ENCODE data around the gene SETD5.

SETD5 gene

DNA sequence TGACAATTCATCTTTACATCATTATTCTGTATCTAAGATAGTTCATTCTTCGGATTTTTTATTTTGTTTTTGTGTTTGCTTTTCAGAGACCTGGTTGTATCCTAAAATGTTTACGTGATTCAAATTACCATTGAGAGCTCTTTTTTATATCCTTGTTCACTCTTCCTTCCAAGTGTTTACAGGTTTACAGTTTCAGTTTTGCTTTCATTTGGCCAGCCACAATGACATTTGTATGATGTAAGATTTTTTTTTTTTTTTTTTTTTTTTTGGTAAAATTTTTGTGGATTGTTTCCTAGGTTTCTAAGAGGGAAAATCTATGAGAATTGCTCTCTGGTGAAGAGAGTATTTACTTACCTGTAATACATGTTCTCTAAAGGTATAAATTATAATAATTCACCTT lies 55.0 kb downstream of the SETD5 start:
- no peaks in the 10 kb centered on the region for H3K9me3 Mint-ChIP-seq
- TF ChIP-seq, protein P1, sequence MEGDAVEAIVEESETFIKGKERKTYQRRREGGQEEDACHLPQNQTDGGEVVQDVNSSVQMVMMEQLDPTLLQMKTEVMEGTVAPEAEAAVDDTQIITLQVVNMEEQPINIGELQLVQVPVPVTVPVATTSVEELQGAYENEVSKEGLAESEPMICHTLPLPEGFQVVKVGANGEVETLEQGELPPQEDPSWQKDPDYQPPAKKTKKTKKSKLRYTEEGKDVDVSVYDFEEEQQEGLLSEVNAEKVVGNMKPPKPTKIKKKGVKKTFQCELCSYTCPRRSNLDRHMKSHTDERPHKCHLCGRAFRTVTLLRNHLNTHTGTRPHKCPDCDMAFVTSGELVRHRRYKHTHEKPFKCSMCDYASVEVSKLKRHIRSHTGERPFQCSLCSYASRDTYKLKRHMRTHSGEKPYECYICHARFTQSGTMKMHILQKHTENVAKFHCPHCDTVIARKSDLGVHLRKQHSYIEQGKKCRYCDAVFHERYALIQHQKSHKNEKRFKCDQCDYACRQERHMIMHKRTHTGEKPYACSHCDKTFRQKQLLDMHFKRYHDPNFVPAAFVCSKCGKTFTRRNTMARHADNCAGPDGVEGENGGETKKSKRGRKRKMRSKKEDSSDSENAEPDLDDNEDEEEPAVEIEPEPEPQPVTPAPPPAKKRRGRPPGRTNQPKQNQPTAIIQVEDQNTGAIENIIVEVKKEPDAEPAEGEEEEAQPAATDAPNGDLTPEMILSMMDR (IDR thresholded peaks at IDR 0.05; ENCODE audit: unreplicated experiment in 3 of 3), result no peak
- H3K4me3 Mint-ChIP-seq, result no peak overlapping the region

DNA sequence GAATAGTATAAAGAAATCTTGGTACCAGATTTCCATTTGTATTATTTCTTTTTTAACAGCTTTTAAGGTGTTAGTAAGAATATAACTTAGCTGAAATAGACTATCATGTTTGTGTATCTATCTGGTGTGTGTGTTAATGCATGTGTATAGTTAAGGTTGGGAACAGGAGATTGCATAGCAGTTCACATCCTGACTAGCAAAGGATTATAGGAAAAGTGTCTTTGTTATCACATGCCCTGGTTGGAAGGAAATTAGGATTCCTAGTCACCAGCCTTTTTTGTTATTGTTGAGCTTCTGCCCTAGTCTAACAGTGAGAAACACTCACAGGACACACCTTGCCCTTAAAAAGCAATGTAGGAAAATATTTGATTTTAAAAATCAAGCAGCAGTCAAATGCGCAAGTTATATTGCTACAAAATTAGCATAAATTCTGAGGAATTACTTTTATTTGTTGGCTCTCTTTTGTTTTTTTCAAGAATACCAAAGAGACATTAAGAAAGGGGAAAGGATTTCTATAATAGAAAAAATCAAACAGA lies 58.2 kb downstream of the SETD5 start:
- Mint-ChIP-seq H3K9me3 (no peaks in the 10 kb centered on the region), H3K27me3 (ENCODE audit: low read depth) (no peaks in the 10 kb centered on the region), H3K36me3 (ENCODE audit: low read depth) (peaks cover 59% of the 10 kb centered on the region), H3K4me3 (no peak overlapping the region), H3K27ac (no peak overlapping the region), H3K4me1 (no peaks in the 10 kb centered on the region)
- TF ChIP-seq, protein P1 (IDR thresholded peaks at IDR 0.05; ENCODE audit: unreplicated experiment in 3 of 3), result no peak

More for the DNA sequence above, 55.0 kb downstream of the SETD5 start:
- Mint-ChIP-seq H3K27me3 (ENCODE audit: low read depth) (no peaks in the 10 kb centered on the region), H3K27ac (no peak overlapping the region), H3K4me1 (no peaks in the 10 kb centered on the region), H3K36me3 (ENCODE audit: low read depth) (peaks cover 67% of the 10 kb centered on the region)

DNA sequence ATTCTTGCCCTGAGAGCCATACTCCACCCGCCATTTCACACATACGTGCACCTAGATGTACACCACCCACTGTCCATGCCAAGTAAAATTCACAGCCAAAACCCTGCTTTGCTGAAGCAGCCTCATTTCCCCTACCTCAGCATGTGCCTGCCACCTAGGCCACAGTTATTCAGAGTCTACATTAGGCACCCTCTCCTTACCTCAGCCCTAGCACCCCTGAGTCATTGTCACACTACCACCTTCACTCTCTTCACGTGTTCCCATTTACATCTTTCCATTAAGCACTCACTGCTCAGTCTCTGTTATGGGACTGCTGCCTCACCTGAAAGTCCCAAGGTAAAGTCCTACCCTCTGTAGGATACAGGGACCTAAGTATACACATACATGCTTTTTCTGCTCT lies 70.0 kb downstream of the SETD5 start:
- Mint-ChIP-seq H3K27ac (no peak overlapping the region), H3K4me3 (no peak overlapping the region), H3K36me3 (ENCODE audit: low read depth) (peaks cover 80% of the 10 kb centered on the region), H3K4me1 (no peaks in the 10 kb centered on the region), H3K9me3 (no peaks in the 10 kb centered on the region), H3K27me3 (ENCODE audit: low read depth) (no peaks in the 10 kb centered on the region)
- TF ChIP-seq, protein P1 (IDR thresholded peaks at IDR 0.05; ENCODE audit: unreplicated experiment in 3 of 3), result no peak

DNA sequence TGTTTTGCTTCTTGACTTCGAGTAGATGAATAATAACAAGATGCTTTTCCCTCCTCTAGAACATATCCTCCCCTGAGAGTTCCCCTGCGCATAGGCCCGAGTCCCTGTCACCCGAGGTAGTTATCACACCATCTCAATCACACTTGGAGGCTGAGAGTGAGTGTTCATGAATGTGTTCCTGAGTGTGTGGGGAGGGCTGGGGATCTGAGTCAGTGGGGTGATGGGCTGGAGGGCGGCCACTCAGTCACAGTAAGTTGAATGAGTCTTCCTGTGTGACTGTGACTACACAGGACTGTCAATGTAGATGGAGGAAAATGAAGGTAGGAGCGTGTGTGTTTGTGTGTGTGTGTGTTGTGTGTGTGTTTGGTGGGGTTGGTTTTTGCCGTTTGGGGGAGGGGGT lies 71.0 kb downstream of the SETD5 start:
- H3K9me3 Mint-ChIP-seq, result no peaks in the 10 kb centered on the region
- H3K4me1 Mint-ChIP-seq, result no peaks in the 10 kb centered on the region
- H3K27ac Mint-ChIP-seq, result no peak overlapping the region
- TF ChIP-seq, protein P1 (IDR thresholded peaks at IDR 0.05; ENCODE audit: unreplicated experiment in 3 of 3), result no peak
- no peaks in the 10 kb centered on the region for H3K27me3 Mint-ChIP-seq (ENCODE audit: low read depth)
- peaks cover 88% of the 10 kb centered on the region for H3K36me3 Mint-ChIP-seq (ENCODE audit: low read depth)
- H3K4me3 Mint-ChIP-seq, result no peak overlapping the region

DNA sequence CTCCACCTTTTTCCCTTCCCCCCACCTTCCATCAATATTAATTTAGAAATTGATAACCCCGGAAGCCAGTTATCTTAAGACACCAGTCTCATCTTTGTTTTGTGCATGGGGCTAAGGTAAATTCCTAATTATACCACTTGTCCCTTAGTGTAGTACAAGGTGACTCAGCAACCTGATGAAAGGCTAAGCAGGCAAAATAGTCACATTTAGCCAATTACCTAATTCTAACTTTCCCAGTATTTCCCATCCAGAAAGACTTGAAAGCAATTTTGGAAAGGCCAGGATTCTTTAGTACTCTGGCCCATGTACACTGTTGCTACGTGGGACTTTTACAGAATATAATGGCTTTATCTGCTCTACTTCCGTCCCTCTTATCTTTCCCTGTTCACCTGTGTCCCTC lies 72.6 kb downstream of the SETD5 start:
- Mint-ChIP-seq H3K4me1 (no peaks in the 10 kb centered on the region), H3K36me3 (ENCODE audit: low read depth) (peaks cover 88% of the 10 kb centered on the region), H3K9me3 (no peaks in the 10 kb centered on the region), H3K27me3 (ENCODE audit: low read depth) (no peaks in the 10 kb centered on the region), H3K27ac (no peak overlapping the region), H3K4me3 (no peak overlapping the region)
- TF ChIP-seq, protein P1 (IDR thresholded peaks at IDR 0.05; ENCODE audit: unreplicated experiment in 3 of 3), result no peak

DNA sequence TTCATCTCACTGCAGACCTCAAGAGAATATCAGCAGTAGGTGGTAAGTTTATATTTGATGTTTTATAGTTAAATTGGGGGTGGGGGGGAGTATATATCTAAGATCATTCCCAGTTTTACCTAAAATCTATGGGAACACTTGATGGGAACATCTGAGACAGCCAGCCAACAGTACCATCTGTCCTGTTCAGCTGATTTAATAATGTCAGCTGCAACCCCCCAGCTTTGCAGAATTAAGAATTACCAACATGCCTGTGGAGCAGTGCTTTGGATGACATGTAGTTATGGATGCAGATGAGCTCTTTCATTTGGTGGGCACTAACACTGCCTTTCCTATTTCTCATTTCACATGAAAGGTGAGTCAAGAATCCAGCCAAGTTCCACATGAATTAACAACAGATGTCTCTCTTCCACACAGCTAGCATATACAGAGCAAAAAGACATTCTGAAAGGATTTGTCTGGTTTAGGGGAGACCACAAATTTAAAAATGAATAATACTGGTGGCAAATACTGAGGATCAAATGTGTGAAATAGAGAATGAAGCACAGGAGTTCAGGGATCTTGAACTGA lies 76.2 kb downstream of the SETD5 start:
- Mint-ChIP-seq H3K4me1 (no peaks in the 10 kb centered on the region), H3K27ac (no peak overlapping the region), H3K36me3 (ENCODE audit: low read depth) (peaks cover 90% of the 10 kb centered on the region), H3K9me3 (no peaks in the 10 kb centered on the region), H3K4me3 (no peak overlapping the region), H3K27me3 (ENCODE audit: low read depth) (no peaks in the 10 kb centered on the region)
- TF ChIP-seq, protein P1 (IDR thresholded peaks at IDR 0.05; ENCODE audit: unreplicated experiment in 3 of 3), result no peak

Measured in nephron (organoid).